ENCODE results near the gene L3MBTL2.

The L3MBTL2 gene

DNA sequence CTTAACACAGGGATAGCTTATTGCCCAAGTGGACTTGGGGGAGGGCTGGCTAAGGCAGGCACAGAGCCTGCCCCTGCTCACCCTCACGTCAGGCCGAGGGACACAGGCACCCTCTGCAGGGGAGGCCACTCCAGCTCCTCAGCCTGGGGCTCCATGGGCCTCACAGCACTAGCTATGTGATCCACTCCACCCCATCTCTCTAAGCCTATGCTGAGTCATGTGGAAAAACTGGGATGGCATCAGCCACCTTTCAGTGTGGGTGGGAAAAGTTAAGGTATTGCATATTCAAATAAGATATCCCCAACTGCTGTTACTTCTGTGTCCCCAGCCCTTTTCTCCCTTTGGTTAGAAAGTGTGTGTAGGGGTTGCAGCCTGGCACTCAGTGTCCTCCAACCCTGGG is 58.6 kb downstream of the L3MBTL2 start:
- Histone ChIP-seq H3K4me1 (ENCODE audit: insufficient read depth, poor library complexity, severe bottlenecking) (no peaks in the 10 kb centered on the region), H3K36me3 (ENCODE audit: low read depth) (peaks cover 94% of the 10 kb centered on the region), H3K27ac (ENCODE audit: poor library complexity, severe bottlenecking) (no peak overlapping the region), H3K27me3 (ENCODE audit: insufficient read depth, poor library complexity, severe bottlenecking) (no peaks in the 10 kb centered on the region), H3K9me3 (ENCODE audit: severe bottlenecking) (no peaks in the 10 kb centered on the region), H3K4me3 (ENCODE audit: severe bottlenecking) (no peak overlapping the region)
- ATAC-seq (ENCODE audit: low read depth) (no peak), DNase-seq (ENCODE audit: low spot score) (no peak)
- TF ChIP-seq, protein P1, sequence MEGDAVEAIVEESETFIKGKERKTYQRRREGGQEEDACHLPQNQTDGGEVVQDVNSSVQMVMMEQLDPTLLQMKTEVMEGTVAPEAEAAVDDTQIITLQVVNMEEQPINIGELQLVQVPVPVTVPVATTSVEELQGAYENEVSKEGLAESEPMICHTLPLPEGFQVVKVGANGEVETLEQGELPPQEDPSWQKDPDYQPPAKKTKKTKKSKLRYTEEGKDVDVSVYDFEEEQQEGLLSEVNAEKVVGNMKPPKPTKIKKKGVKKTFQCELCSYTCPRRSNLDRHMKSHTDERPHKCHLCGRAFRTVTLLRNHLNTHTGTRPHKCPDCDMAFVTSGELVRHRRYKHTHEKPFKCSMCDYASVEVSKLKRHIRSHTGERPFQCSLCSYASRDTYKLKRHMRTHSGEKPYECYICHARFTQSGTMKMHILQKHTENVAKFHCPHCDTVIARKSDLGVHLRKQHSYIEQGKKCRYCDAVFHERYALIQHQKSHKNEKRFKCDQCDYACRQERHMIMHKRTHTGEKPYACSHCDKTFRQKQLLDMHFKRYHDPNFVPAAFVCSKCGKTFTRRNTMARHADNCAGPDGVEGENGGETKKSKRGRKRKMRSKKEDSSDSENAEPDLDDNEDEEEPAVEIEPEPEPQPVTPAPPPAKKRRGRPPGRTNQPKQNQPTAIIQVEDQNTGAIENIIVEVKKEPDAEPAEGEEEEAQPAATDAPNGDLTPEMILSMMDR (IDR thresholded peaks at IDR 0.05; ENCODE audit: poor library complexity, severe bottlenecking) = no peak

- peaks cover 94% of the 10 kb centered on the region for H3K36me3 ChIP-seq (ENCODE audit: low read depth)
These were observed 59.4 kb downstream of the L3MBTL2 start for GRCh38 chr22:41264408-41264941.

GRCh38 chr22:41267958-41268357 is 62.8 kb downstream of the L3MBTL2 start:
- Histone ChIP-seq H3K4me3 (ENCODE audit: severe bottlenecking) (no peak overlapping the region), H3K9me3 (ENCODE audit: severe bottlenecking) (no peaks in the 10 kb centered on the region), H3K27ac (ENCODE audit: poor library complexity, severe bottlenecking) (no peak overlapping the region), H3K4me1 (ENCODE audit: insufficient read depth, poor library complexity, severe bottlenecking) (no peaks in the 10 kb centered on the region), H3K27me3 (ENCODE audit: insufficient read depth, poor library complexity, severe bottlenecking) (no peaks in the 10 kb centered on the region), H3K36me3 (ENCODE audit: low read depth) (peaks cover 96% of the 10 kb centered on the region)
- ATAC-seq (ENCODE audit: low read depth) (no peak), DNase-seq (ENCODE audit: low spot score) (no peak)
- TF ChIP-seq, protein P1 (IDR thresholded peaks at IDR 0.05; ENCODE audit: poor library complexity, severe bottlenecking) = no peak

More at GRCh38 chr22:41264408-41264941, 59.4 kb downstream of the L3MBTL2 start:
- TF ChIP-seq, protein P1 (IDR thresholded peaks at IDR 0.05; ENCODE audit: poor library complexity, severe bottlenecking) = no peak
- ATAC-seq (ENCODE audit: low read depth) = no peak
- no peak overlapping the region for H3K27ac ChIP-seq (ENCODE audit: poor library complexity, severe bottlenecking)
- H3K9me3 ChIP-seq (ENCODE audit: severe bottlenecking) = no peaks in the 10 kb centered on the region
- no peaks in the 10 kb centered on the region for H3K27me3 ChIP-seq (ENCODE audit: insufficient read depth, poor library complexity, severe bottlenecking)
- H3K4me3 ChIP-seq (ENCODE audit: severe bottlenecking) = no peak overlapping the region
- H3K4me1 ChIP-seq (ENCODE audit: insufficient read depth, poor library complexity, severe bottlenecking) = no peaks in the 10 kb centered on the region
- DNase-seq (ENCODE audit: low spot score) = no peak

DNA sequence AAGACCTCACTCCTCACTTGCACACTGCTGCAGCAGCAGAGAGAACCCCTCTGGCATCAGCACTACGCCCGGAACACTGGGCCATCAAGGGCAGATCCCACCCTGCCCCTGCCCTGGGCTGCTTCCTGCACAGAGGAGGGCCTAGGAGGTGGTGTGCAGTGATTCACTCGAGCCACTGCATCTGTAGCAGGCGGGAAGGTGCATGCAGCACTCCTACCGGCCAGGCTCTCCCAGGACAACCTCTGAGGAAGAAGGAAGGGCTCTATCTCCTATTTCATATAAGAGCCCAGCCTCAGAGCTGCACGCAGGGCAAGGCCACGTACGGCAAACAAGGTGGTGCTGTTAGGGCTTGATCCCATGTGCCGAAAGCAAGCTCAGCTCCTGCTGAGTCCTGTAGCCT is 66.7 kb downstream of the L3MBTL2 start:
- H3K4me3 ChIP-seq (ENCODE audit: severe bottlenecking) = no peak overlapping the region
- peak; percentile 40; the same call in 1 of the 3 replicates for ATAC-seq (ENCODE audit: low read depth)
- H3K36me3 ChIP-seq (ENCODE audit: low read depth) = peaks cover 99% of the 10 kb centered on the region
- no peak overlapping the region for H3K27ac ChIP-seq (ENCODE audit: poor library complexity, severe bottlenecking)
- H3K9me3 ChIP-seq (ENCODE audit: severe bottlenecking) = no peaks in the 10 kb centered on the region
- TF ChIP-seq, protein P1 (IDR thresholded peaks at IDR 0.05; ENCODE audit: poor library complexity, severe bottlenecking) = no peak
- H3K4me1 ChIP-seq (ENCODE audit: insufficient read depth, poor library complexity, severe bottlenecking) = no peaks in the 10 kb centered on the region
- no peaks in the 10 kb centered on the region for H3K27me3 ChIP-seq (ENCODE audit: insufficient read depth, poor library complexity, severe bottlenecking)
- no peak for DNase-seq (ENCODE audit: low spot score)

GRCh38 chr22:41273128-41273527 is 68.0 kb downstream of the L3MBTL2 start:
- TF ChIP-seq, protein P1 (IDR thresholded peaks at IDR 0.05; ENCODE audit: poor library complexity, severe bottlenecking) = no peak
- DNase-seq (ENCODE audit: low spot score) (no peak), ATAC-seq (ENCODE audit: low read depth) (no peak)
- Histone ChIP-seq H3K4me1 (ENCODE audit: insufficient read depth, poor library complexity, severe bottlenecking) (no peaks in the 10 kb centered on the region), H3K4me3 (ENCODE audit: severe bottlenecking) (no peak overlapping the region), H3K27ac (ENCODE audit: poor library complexity, severe bottlenecking) (no peak overlapping the region), H3K9me3 (ENCODE audit: severe bottlenecking) (no peaks in the 10 kb centered on the region), H3K36me3 (ENCODE audit: low read depth) (peaks cover 97% of the 10 kb centered on the region), H3K27me3 (ENCODE audit: insufficient read depth, poor library complexity, severe bottlenecking) (no peaks in the 10 kb centered on the region)
